Measurements from ENCODE around the gene MRAP2. TPM values are rescaled to one million over a fixed set of nuclear protein-coding genes. Genes with fewer than 3 reads are reported as not detected.
A peak's percentile ranks its signal among the peaks of the same experiment; 100 is the strongest.
"Not testable (repeated sequence)": the region's sequence is repeated elsewhere in the genome, so short reads cannot be mapped to it uniquely, and the experiment has no call there.

Gene MRAP2
- total RNA-seq, 1 experiment from 2014 or later, result 0.87 TPM

DNA sequence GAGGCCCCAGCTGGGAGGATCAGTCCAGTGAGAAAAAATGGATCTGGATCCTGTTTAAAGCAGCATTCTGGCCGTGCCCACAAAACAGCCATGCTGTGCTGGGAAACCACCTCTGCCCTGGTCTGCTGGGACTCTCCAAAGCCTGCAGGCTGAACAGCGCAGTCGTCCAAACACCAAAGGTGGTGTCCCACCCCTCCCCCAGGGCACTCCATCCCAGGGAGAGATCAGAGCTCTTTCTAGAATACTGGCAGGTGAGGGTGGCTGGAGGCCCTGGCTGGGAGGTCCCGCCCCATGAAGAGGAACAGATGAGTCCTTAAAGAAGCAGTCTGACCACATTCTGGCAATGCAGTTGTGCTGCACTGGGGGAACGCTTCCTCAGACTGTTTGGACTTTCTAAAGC is 84.6 kb downstream of the MRAP2 start:
- no peak for DNase-seq (ENCODE audit: extremely low read depth, low read depth)

DNA sequence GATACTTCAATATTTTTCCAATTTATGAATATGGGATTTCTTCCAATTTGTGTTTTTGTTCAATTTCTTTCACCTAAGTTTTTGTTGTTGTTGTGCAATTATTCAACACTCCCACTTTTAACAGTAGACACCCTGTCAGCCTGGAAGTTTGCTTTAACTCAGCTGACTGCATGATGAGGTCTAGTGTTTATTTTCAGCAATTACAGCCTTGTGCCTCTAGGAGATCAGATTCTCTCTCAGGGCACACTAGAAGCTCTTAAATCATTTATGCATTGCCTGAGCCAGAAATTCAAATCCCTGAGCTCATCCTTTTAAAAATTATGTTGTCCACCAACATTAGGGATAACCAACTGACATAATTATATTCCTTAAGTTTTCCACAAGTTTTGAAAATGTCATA is 85.7 kb downstream of the MRAP2 start:
- no peak for DNase-seq (ENCODE audit: extremely low read depth, low read depth)

DNA sequence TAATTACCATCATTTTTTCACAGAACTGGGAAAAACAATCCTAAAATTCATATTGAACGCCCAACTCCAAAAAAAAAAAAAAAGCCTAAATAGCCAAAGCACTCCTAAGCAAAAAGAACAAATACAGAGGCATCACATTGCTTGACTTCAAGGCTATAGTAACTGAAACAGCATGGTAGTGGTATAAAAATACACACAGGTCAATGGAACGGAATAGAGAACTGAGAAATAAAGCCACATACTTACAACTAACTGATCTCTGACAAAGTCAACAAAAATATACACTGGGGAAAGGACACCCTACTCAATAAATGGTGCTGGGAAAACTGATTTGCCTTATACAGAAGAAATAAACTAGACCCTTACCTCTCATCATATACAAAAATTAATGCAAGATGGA is 89.6 kb downstream of the MRAP2 start:
- DNase-seq (ENCODE audit: extremely low read depth, low read depth), result no peak

DNA sequence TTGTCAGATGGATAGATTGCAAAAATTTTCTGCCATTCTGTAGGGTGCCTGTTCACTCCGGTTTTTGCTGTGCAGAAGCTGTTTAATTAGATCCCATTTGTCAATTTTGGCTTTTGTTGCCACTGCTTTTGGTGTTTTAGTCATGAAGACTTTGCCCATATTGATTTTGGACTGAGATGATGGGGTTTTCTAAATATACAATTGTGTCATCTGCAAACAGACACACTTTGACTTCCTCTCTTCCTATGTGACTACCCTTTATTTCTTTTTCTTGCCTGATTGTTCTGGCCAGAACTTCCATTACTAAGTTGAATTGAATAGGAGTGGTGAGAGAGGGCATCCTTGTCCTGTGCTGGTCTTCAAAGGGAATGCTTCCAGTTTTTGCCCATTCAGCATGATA is 96.0 kb downstream of the MRAP2 start:
- not testable (repeated sequence) for DNase-seq (ENCODE audit: extremely low read depth, low read depth)

DNA sequence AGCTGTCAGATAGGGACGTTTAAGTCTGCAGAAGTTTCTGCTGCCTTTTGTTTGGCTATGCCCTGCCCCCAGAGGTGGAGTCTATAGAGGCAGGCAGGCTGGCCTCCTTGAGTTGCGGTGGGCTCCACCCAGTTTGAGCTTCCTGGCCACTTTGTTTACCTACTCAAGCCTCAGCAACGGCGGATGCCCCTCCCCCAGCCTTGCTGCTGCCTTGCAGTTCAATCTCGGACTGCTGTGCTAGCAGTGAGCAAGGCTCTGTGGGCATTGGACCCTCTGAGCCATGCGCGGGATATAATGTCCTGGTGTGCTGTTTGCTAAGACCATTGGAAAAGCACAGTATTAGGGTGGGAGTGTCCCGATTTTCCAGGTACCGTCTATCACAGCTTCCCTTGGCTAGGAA is 99.8 kb downstream of the MRAP2 start:
- DNase-seq (ENCODE audit: extremely low read depth, low read depth), result not testable (repeated sequence)

DNA sequence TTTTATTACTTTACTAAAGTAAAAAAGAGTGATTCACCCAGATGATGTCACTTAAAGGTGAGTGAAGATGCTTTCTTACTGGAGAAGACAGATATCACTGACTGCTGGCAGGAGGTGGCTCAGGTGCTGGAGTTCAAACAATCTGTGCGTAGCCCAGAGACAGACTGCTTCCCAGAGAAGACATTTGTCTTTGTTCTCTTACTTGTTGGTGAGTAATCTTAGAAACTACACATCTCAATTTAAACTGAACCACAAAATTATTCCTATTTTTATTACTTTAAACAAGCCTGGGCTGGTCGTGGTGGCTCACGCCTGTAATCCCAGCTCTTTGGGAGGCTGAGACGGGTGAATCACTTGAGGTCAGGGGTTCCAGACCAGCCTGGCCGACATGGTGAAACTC is 101.7 kb downstream of the MRAP2 start:
- no peak for DNase-seq (ENCODE audit: extremely low read depth, low read depth)

DNA sequence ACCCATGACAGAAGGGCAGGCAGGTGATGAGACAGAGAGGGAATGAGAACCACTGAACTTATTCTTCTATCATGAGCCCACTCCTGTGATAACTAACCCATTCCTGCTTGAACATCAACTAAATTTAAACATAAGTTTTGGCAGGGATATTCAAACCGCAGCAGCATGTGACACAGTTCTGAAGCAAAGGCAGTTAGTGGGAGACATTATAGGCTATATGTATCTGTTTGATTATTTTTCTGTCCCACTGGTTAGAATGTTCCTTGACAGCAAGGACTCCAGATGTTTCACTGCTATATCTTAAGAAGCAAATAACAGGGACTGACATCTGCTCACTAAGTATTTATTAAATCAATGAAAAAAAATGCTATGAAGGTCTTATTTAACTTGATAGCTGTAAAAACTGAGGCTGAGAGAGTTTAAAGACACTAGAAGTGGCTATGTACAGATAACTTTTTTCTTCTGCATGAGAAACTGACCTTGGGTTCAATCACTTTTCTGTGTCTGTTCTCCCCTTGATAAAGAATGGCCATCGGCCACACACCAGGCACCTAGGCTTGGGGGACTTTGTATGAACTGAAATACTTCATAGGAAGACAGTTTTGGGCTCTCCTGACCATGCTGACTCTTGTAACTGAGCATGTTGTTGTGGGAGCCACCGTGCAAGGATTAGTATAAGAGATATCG is 102.9 kb downstream of the MRAP2 start:
- DNase-seq (ENCODE audit: extremely low read depth, low read depth), result no peak

DNA sequence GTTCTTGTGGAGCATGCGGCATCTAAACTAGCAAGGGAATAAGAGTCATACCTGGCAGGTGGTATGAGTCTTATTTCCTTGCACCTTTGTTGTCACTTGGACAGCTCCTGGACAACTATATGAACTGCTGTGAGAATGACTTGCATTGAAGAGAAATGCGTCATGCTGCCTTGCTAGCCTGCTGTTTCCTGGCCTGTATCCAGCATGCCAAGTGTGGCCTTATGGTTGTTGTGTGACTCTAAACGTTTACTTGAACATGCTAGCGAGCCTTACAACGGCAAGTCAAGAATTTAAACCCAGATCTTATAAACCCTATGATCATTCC is 103.4 kb downstream of the MRAP2 start:
- DNase-seq (ENCODE audit: extremely low read depth, low read depth), result peak; percentile 83

DNA sequence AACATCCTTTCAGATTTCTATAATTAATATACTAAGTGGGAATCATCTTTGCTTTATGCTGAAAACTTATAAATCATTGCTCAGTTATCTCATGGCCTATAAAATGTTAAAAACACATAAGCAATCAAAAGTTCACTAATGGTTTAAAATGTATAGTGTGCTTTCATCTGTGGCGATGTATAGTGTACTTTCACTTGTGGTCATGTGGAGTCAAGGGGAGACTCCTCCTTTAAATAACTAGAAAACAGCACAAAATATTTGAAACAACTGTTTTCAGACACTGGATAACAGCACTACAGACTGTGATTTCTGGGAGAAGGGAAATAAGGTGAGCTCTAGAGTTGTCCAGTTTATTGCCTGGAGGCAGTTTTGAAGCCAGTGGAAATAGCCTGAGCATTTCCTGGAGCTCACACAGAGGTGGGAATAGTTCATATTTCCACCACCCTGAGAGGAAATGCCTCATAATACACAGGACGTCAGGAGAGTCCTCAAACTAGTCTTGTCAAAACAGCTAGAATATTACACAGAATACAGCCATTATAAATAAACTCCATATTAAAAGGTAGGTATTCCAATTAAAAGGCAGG is 104.5 kb downstream of the MRAP2 start:
- peak; percentile 54 for DNase-seq (ENCODE audit: extremely low read depth, low read depth)

DNA sequence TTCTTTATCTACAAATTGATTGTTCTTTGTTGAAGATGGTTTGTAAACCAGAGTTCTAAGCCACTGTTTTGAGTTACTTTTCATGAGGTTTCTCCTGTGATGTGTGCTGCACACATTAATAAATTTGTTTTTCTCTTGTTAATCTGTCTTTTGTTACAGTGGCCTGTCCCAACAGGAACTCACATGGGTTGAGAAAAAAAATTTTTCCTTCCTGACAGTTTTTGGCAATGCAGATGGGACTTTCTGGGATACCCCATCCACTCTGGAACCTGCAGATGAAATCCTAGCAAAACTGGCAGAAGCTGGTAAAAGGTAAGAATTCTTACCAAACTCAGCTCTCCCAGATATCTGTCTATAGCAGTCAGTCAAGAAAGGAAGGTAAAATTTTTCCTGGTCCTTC is 105.7 kb downstream of the MRAP2 start:
- DNase-seq (ENCODE audit: extremely low read depth, low read depth), result no peak

Other genes with a start within 250 kb of the MRAP2 start
- not detected in 2 replicates for gene RIPPLY2, start 180.4 kb upstream of the MRAP2 start, total RNA-seq (2014; rRNA removed; shearing (Covaris generic))
- gene CYB5R4, start 174.1 kb upstream of the MRAP2 start, total RNA-seq (2014; rRNA removed; shearing (Covaris generic)), result 19.3 and 23.9 TPM in 2 replicates
- 3.0 and 3.1 TPM in 2 replicates for gene CEP162, start 193.9 kb downstream of the MRAP2 start, total RNA-seq (2014; rRNA removed; shearing (Covaris generic))

All from NCI-H460 (cell line).